GM21737 (cell line): ENCODE measurements around the gene LEF1.

ENCODE experiments used
- ATAC-seq: cut with Tn5 transposase; IDR thresholded peaks from one replicate; pipeline ENCODE4 v1.9.1; 2021; ENCODE audit warnings: mild to moderate bottlenecking, moderate library complexity; ENCODE audit not compliant: unreplicated experiment

Gene LEF1

DNA sequence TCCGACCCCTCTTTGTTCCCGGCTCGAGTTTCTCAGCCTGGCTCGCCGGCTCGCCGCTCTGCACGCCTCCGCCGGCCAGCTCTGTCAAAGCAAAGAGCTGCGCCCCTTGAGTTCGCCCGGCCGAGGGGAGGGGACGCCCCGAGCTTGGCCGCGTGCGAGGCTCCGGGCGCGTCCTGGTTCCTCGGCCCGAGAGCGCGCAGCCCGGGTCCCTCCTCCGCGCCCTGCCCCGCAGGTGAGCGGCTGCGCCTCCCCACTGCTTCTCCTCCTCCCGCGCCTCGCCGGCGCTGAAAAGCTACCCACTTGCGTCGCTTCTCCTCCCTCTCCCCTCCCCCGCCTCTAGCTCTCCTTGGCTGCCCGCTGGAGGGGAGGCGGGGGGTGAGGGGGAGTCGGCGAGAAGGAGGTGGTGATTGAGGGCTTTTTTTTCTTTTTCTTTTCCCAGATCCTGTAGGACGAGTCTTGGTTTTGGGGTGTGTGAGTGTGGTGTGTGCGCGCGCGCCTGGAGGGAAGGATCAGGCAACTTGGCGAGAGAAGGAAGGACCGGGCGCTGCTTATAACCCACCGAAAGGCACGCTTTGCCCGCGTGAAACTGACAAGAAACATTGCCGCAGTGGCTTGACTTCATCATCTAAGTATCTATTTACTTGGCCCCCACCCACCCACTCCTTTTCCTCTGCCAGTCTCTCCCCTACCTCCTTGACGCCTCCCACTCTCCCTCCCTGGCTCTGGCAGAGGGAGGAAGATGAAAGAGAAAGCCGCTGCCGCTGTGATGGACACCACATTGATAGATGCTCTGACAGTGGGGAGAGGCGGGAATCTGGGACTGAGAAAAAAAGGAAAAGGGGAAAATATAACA lies at the start of gene LEF1:
TSS of gene LEF1 (minus strand) at position 262 of the 853 bp plus-strand sequence. CDS start 1,165 bp downstream, outside the sequence.
- ATAC-seq = peak; percentile 38

DNA sequence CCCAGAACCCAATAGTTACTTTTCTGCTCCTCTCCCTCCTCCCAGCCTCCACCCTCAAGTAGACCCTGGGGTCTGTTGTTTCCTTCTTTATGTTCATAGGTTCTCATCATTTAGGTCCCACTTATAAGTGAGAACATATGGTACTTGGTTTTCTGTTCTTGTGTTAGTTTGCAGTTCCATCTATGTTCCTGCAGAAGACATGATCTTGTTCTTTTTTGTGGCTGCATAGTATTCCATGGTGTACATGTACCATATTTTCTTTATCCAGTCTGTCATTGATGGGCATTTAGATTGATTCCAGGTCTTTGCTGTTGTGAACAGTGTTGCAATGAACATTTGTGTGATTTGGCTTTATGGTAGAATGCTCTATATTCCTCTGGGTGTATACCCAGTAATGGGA lies 47.8 kb upstream of the LEF1 start:
- ATAC-seq = no peak

DNA sequence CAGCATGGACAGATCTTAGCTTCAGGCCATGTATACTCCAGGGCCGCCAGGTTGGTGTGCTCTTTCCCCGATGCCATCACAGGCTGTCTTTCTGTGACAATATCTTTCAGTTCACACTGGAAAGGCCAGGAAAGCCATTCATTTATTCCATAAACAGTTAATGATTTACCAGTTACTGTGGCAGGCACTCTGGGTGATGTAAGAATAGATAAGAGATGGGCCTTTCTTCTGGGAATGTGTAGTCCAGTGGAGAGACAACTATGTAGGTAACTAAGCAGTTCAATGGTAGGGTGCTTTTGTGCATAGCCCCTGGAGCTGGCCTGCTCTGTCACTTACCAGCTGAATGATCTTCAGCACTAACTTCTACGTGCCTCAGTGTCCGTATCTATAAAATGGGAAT lies 46.3 kb upstream of the LEF1 start:
- no peak for ATAC-seq

DNA sequence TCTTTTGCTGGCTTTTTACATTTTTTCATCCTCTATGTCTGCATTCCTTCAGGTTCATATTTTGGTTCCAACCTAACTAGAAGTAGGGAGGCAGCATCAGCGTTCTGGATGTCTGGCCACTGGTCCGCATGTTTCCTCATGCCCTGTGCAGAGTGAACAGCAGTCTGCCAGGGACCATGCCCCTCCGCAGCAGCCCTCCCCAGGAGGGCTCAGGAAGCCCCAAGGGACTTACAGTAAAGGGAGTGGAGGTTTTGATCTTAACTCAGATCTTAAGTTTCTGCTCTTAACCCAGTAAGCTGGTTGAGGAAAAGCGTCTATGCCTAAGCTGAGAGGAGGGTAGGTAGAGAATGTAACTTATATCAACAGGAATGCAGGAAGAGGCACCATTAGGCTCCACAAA lies 45.0 kb upstream of the LEF1 start:
- no peak for ATAC-seq

DNA sequence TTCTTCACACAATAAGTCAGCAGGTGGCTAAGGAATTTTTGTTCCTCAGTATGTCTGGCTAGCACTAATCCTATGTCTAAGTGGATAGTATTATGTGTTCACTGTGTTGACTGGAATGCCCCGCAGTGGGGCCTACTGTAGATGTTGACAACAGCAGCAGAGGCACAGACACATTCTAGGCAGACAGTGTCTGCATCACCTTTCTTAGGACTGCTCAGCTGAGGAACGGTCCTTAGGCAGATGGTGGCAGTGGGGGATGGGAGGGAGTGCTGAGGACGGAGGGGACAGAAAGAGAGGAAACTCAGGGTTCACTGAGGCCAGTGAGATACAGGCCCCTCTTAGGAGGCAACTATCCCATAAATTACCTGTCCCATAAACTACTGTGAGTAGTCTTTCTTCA lies 44.6 kb upstream of the LEF1 start:
- no peak for ATAC-seq

DNA sequence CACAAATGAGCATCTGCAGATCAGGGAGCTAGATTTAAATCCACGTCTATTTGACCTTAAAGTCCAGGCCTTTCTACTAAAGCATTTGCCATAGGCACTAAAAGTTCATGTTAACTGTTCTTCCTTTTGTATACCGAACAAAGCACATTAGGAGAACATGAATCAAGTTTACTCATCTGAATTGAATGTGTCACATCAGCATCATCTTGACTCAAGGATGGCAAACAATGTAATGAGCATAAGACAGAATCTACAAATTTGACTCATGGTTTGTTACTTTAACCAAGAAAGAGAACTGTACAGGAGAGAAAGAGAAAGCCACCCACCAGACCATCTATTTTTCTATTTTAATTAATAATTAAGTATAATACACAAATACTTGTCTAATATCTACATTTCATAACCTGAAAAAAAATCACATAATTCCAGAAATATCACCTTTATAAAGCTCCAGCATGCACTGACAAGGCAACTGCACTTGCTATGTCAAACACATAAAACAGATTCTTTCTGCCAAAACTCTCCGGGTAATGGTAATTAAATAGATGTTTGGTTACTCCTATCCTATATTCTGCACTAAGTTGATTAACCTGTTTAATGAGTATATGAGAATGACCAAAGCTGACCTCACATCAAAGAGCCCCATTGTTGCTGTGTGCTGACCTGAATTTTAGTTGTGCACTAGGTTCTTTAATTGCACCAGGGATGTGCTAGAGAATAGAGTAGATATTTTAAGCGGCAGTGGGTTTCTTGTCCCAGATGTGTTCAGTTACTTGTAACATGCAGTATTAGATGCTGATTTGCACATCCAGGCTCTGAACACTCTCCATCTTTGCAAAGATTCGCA lies 42.5 kb upstream of the LEF1 start:
- no peak for ATAC-seq

DNA sequence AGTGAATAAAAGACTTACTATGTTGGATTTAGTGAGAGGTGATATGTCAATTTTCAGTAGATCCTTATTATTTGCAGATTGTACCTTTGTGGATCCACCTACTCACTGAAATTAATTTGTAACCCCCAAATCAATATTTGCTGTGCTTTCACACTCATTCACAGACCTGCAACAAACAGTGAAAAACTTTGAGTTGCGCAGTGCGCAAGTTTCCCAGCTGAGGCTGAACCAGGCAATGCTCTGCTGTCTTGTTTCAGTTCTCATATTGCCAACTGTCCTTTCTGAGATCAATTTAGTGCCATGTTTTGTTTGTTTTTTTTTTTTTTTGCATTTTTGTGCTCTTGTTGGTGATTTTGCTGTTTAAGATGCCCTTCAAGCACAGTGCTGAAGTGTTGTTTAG lies 40.8 kb upstream of the LEF1 start:
- no peak for ATAC-seq

DNA sequence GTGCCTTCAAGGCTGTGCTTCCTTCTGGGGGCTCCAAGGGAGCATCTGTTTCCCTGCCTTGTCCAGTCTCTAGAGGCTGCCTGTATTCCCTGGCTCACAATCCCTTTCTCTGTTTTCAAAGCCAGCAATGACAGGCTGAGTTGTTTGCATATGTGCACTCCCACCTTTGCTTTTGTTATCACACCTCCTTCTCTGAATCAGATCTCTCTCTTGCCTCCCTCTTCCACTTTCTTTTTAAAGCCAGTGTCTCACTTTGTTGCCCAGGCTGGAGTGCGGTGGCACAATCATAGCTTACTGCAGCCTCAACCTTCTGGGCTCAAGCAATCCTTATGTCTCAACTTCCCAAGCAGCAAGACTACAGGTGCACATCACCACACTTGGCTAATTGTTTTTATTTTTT lies 37.1 kb upstream of the LEF1 start:
- ATAC-seq = no peak

DNA sequence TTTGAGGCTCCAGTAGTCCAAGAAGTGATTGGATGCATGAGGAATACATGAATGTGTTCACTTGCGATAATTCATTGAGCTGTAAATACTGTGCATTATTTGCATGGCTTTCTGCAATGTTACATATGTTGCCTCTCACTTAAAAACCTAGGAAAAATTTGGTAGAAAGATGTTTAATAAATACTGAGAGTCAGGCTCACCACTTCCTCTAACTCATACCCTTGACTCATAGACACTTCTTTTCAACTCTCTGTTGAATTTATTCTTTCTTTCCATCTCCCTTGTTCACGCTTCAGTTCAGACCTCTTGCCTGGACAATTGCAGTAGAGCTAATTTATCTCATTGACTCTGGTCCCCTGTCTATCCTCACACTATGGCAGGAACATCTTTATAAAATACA lies 35.8 kb upstream of the LEF1 start:
- ATAC-seq = no peak

DNA sequence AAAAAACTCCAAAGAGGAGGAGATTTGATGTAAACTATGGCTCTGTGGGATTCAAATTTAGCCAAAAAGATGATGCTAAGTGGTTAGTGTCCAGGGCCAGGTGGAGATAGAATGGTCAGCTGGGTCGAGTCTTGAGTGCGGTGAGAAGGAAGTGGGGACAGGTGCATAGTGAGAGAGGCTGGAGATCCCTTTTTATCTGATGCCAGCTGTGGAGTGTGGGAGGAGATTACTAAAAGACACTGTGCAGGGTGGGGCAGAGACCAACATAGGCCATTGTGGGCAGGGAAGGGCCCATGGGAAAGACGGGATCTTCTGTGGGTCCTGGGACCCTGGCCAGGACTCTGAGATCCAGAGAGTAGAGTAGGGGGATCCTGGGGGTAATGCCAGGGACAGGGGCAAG lies 34.6 kb upstream of the LEF1 start:
- no peak for ATAC-seq

DNA sequence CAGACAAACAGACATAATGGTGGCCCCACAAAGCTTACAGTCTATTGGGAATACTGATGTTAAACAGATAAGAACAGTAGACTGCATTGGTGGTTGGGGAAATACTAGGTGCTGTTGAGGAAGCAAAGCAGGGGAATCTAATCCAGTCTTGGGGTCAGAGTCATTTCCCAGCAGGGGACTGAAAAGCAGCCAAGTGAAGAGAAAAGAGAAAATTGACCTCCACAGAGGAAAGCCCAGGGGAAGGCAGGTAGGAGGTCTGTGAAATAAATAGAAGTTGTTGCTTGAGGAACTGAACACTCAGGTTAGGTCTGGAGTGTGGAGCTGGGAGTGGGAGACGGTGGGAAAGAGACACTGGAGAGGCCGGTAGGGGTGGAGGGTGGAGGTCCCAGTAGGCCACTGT lies 33.0 kb upstream of the LEF1 start:
- ATAC-seq = no peak

DNA sequence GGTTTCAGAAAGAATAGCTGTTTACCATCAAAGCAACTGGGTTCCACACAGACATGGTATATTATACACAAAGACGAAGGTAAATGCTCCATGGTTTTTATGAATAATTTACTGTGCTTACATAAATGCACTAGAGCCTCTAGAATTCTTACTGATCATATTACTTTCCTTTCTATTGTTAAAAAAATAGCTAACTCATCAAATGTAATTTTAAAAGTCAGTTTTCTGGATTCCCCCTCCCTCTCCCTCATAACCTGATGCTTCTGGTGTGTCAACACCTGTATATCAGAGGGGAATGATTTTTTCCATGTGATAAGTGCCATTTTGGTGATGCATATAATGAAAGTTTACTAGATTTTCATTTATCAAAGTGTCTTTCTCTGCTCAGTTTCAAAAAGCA lies 31.1 kb upstream of the LEF1 start:
- ATAC-seq = no peak

DNA sequence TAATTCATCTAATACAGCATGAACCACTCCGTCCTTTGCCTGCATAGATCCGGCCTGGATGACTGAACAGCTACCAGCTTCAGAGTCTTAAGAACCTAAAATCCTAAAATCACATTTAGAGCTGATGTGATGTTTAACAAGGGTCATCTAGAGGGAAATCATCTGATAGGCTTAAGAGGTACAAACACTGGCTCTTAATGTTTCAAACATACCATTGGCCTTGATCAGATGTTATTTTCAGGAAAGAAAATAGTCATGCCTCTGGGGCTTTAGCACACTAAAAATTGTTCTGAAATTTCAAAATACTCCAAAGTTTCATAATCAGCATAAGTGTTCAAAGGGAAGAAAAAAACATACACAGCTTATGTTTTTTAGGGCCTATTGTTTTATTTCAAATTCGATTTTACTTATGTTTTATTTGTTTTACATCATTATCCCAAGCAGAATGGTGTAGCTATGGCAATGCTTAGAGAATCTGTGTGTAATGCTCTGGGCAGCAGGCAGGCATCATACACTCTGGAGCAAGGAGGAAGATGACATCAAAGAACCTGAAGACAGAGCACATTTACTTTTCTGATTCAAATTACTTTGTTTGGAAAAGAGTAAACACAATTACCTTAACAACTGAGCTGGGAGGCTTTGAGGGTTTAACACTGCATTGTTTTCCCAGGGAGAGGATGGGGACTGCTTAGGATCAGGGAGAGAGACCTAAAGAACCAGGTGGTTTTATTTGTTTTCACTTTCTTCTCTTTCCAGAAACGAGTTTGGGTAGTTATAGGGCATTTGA lies 25.3 kb upstream of the LEF1 start:
- no peak for ATAC-seq

DNA sequence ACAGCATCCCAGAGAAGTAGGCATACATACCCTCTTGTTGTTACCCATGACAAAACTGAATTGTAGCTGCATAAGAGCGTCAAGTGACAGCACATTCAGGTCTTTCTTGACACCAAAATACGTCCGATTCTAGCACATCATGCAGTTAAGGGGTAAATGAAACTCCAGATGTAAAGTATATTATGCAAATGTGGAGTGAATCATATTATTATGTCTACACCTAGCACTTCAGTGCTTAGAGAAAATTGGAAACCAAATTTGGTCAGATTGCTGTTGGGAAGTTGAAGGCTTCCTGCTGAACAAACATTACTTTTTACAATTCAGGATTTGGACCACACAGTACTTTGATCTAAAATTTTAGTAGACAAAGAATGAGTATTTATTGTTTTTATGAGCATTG lies 24.2 kb upstream of the LEF1 start:
- no peak for ATAC-seq

DNA sequence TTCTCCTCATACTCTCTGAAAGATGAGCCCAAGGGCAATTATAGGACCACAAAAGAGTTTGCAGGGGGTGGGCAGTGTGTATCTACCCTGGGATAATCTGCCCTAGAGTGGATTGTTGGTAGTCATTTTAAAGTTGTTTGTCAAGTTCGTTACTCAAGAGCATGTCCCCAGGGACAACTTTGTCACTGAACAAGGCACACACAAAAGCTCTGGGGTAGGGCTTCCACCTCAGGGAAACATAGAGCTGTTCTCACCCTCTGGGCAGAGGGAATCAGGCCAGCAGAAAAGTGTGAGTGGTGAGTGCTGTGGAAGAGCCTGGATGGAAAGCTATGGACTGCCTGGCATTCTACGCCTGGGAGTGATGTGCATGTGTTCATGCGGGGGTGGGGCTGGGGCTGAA lies 23.3 kb upstream of the LEF1 start:
- no peak for ATAC-seq

DNA sequence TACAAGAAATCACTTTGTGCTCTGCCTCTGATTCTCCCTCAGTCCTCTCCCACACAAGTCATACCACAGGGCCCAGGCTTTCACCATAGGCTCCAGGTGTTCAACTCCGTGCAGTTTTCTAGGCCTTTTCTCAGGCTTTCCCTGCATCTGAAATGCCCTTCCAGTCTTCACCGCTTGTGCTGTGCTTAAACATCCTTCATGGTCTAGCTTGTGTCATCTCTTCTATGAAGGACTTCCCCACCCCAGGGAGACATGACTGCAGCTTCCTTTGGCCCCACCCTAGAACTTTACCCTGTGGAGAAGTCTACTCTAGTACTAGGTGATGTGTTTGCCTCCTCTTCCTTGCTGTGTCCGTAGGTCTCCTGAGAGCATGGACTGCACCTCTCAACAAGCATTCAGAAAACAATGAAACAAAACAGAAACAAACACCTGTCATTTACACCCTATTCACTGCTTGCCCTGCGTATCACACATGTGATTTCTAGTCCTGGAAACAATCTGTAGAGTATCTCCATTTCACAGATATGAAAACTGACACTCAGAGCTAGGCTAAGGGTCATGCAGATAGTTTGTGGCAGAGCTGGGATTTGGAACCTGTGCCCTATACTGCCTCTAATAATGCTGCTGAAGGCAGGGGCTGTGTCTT lies 22.7 kb upstream of the LEF1 start:
- no peak for ATAC-seq

DNA sequence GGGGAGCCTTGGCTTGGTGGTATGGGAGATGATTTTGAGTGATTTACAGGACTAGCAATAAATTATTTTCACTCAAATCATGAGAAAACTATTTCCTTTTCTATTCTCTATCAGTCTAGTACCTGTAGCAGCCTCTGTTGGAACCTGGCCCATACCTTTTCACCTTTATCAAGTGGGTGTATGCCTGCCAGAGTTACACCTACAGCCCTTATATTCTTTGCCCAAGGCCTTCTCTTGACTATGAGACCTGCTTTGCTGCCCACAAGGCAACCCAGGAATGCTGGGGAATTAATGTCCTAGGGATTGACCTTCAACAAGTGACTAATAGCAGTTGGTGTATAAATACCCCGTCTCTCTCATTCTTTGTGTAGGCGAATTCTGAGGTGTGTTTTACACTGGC lies 20.0 kb upstream of the LEF1 start:
- no peak for ATAC-seq

DNA sequence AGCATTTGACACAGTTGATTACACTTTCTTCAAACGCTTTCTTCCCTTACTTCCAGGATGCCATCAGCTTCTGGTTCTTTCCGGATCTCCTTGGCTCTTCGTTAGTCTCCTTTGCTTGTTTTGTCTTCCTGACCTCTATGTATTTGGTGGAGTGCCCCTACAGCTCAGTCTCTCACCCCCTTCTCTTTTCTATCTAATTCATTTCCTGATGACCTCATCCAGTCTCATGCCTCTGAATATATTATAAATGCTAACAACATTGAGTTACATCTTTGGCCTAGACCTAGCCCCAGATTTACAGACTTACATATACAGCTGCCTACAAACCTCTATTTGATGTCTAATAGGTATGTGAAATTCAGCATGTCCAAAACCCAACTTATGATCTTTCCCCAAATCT lies 16.5 kb upstream of the LEF1 start:
- no peak for ATAC-seq

DNA sequence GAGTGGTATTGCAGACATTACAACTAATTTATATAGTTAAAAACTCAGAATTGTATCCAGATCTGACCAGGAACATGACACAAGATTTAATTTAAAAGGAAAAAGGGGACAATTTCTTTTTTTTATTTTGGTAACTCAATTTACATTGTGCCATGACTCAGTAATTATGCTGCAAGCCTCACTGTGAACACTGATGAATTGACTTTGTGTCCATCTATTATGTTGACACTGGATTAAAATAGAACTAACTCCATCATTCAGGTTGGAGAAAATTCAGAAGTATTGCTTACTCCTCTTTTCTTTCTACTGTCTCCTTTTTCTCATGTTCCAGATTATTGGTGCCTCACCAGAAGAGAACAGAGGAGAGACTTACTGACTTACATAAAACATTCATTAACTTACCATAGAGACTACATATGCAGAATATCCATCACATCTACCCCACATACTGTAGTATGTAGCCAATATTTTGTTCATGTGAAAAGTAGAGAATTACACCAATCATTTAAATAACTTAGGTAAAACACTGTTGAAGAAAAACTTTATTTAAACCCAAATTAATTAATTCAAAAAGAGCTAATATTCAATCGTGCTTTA lies 15.8 kb upstream of the LEF1 start:
- ATAC-seq = no peak

DNA sequence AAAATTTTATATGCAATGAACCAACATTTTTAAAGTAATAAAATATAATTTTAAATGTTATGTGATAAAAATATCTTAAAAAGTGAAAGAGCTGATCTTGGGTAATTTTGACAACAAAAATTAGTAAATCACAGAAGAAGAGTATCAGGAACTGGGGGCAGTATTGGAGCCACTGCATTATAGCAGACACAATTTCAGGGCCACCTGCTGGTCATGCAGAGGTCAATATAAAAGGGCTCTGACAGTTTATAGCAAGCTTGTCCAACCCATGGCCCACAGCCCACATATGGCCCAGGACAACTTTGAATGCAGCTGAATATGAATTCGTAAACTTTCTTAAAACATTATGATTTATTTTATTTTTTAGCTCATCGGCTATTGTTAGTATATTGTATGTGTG lies 13.0 kb upstream of the LEF1 start:
- ATAC-seq = no peak

DNA sequence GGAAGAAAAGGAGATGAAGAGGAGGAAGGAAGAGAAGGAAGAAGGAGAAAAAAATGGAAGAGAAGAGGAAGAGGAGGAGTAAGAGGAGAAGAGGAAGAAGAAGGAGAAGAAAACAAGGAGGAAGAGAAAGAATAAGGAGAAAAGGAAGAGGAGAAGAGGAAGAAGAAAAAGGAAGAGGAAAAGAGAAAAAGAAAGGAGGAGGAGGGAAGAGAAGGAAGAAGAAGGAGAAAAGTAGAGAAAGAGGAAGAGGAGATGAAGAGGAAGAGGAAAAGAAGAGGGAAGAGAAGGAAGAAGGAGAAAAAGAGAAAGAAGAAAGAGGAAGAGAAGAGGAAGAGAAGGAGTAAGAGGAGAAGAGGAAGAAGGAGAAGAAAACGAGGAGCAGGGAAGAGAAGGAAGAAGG lies 11.8 kb upstream of the LEF1 start:
- no peak for ATAC-seq
